HG03045 (cell line): ENCODE measurements around the gene ZNF699.
"Not testable (repeated sequence)": the region's sequence is repeated elsewhere in the genome, so short reads cannot be mapped to it uniquely, and the experiment has no call there.

Experiments
- ATAC-seq: cut with Tn5 transposase; IDR thresholded peaks from one replicate; pipeline ENCODE4 v1.9.1; 2021; ENCODE audit warnings: mild to moderate bottlenecking, moderate library complexity; ENCODE audit not compliant: unreplicated experiment

The ZNF699 gene

DNA sequence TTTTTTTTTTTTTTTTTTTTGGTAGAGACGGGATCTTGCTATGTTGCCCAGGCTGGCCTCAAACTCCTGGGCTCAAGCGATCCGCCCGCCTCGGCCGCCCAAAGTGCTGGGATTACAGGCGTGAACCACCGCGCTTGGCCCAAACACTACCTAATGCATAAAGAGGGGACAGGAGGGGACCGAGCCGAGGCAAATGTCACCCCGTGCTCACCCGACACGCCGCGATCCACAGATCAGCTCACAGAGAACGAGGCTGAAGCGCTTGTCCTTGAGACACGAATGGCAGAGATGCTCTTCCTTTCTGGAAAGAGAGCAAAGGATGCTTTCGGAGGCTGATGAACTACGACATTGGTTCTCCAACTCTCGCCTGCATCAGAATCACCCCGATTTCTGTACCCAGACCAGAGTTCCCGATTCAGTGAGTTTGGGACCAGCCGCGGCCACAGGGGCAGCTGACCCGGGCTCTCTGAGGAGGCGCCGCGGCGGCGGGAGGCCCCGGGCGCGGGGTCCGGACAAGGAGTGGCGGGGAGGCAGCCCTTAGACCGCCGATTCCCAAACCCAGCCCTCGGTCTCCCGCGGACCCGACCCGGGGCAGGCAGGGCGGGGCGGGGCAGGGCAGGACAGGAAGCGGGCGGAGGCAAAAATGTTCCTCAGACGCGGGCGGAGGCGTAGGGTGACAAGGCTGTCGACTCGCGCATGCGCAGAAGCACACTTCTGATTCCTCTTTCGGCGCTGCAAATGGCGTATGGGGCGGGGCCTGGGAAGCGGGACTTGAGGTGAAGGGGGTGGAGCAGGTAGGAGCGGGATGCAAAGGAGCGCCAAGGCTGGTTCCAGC lies at the start of gene ZNF699:
Gene ZNF699 (minus strand): TSS at position 700 of the 835 bp plus-strand sequence. CDS start 4,719 bp downstream, outside the sequence.
- ATAC-seq, result peak; percentile 85

DNA sequence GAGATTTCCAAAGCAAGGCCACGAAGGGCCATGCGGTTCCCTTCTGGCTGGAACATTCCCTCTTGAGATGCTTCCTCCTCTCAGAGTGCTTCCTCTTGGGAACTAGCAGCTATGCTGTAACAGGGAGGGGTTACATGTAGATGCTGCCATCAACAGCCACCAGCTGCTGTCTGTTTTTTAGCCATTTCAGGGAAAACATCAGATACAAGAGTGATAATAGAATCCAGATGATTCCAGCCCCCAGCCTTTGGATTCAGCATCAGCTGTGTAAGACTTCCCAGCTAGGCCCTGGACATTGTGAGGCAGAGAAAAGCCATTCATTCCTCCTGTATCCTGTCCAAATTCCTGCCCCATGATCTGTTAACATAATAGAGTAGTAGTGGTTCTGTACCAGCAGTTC lies 45.0 kb upstream of the ZNF699 start:
- ATAC-seq, result no peak

GRCh38 chr19:9353011-9353410 lies 43.4 kb upstream of the ZNF699 start:
- no peak for ATAC-seq

DNA sequence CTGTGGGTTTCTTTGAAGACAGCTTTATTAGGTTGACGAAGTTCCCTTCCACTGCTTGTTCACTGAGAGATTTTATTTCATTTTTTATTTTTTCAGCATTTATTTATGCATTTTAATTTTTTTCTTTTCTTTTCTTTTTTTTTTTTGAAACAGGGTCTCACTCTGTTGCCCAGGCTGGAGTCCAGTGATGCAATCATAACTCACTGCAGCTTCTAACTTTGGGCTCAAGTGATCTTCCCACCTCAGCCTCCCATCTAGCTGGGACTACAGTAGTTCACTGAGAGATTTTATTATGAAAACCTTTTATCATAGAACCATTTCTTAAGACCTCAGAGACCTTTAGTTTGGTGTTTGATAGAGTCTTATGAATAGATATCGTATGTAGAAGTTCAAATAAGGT lies 42.9 kb upstream of the ZNF699 start:
- ATAC-seq, result no peak

- no peak for ATAC-seq
These were observed 39.0 kb upstream of the ZNF699 start for GRCh38 chr19:9348671-9349070.

- ATAC-seq, result no peak
These were observed 38.6 kb upstream of the ZNF699 start for GRCh38 chr19:9348253-9348652.

DNA sequence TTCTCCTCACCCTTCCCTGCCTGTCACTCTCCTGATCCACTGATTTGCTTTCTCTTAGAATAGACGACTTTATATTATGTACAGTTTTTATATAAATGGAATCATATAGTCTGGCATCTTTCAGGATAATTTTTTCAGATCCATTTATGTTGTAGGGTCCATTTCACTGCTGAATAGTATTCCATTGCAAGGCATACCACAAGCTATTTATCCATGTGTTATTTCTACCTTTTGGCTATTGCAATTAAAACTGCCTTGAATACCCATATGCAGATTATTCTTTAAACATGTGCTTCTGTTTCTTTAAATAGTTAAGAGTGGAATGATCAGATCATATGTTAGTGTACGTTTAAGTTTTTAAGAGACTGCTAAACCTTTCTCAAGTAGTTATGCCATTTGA lies 35.4 kb upstream of the ZNF699 start:
- ATAC-seq, result no peak

GRCh38 chr19:9342610-9343304 lies 33.1 kb upstream of the ZNF699 start:
- no peak for ATAC-seq

- no peak for ATAC-seq
These were observed 20.4 kb upstream of the ZNF699 start for GRCh38 chr19:9329999-9330398.

DNA sequence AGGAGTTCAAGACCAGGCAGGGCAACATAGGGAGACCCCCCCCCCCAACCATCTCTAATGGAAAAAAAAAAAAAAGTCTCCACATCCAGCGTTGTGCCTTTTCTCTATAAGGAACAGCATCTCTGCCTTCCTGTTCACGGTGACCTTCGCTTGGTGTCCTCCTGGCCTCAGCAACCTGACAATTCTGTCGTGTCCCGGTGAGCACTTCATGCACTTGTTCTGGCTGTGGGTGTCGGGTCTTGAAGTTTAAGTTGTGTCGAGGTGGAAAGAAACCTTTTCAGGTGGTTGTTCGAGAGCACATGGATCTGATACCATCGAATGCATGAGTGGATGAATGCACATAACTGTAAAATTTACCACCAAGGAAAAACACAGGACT lies 14.9 kb upstream of the ZNF699 start:
- no peak for ATAC-seq

GRCh38 chr19:9323919-9324583 lies 14.4 kb upstream of the ZNF699 start, which contains the start of gene ZNF559:
ZNF559 (plus strand) TSS chr19:9324179; CDS start chr19:9338550, 14,371 bp downstream.
- peak; percentile 93 for ATAC-seq

GRCh38 chr19:9323557-9323918 lies 13.9 kb upstream of the ZNF699 start:
- ATAC-seq, result peak; percentile 30

DNA sequence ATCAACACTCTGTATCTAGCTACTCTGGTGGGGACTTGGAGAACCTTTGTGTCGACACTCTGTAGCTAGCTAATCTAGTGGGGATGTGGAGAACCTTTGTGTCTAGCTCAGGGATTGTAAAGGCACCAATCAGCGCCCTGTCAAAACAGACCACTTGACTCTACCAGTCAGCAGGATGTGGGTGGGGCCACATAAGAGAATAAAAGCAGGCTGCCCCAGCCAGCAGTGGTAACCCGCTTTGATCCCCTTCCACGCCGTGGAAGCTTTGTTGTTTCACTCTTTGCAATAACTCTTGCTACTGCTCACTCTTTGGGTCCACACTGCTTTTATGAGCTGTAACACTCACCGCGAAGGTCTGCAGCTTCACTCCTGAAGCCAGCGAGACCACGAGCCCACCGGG lies 12.6 kb upstream of the ZNF699 start:
- ATAC-seq, result not testable (repeated sequence)

DNA sequence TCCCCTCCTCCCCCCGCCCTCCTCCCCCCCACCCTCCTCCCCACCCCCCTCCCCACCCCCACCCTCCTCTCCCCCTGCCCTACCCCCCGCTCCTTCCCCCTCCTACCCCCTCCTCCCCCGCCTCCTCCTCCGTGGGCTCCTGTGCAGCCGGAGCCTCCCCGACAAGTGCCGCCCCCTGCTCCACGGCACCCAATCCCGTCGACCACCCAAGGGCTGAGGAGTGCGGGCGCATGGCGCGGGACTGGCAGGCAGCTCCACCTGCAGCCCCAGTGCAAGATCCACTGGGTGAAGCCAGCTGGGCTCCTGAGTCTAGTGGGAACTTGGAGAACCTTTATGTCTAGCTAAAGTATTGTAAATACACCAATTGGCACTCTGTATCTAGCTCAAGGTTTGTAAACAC lies 12.1 kb upstream of the ZNF699 start:
- ATAC-seq, result not testable (repeated sequence)

DNA sequence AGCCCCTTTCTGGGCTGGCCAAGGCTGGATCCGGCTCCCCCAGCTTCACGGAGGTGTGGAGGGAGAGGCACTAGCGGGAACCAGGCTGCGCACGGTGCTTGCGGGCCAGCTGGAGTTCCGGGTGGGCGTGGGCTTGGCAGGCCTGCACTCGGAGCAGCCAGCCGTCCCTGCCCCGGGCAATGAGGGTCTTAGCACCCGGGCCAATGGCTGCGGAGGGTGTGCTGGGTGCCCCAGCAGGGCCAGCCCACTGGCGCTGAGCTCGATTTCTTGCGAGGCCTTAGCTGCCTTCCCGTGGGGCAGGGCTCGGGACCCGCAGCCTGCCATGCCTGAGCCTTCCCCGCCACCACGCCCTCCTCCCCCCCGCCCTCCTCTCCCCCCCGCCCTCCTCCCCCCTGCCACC lies 11.7 kb upstream of the ZNF699 start:
- no peak for ATAC-seq

GRCh38 chr19:9313756-9314155 lies 4.1 kb upstream of the ZNF699 start:
- no peak for ATAC-seq

GRCh38 chr19:9309974-9310446 lies 372 bp upstream of the ZNF699 start:
- ATAC-seq, result peak; percentile 67

DNA sequence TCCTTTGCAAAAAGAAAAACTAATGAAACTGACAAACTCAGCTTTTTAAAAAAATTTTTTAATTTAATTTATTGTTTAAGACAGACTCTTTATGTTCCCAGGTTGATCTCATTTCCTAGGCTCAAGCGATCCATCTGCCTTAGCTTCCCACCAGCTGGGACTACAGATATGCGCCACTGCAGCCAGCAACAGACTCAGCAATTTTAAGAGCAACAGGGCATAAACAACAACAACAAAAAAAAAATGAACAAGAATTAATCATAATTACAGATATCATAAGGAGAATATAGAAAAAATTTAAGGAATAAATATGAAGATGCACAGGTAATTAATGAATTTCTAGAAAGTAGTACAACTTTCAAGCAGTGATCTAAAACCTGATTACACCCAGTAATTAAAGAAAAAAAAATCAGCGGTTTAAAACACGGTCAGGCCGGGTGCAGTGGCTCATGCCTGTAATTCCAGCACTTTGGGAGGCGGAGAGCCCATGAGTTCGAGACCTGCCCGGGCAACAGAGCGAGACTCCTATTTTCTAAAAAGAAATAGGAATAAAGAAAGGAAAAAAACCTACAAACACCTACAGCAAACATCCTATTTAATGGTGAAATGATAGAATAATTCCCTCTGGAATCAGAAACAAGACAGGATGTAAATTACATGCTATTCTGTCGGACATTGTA lies 1.4 kb downstream of the ZNF699 start:
- no peak for ATAC-seq

DNA sequence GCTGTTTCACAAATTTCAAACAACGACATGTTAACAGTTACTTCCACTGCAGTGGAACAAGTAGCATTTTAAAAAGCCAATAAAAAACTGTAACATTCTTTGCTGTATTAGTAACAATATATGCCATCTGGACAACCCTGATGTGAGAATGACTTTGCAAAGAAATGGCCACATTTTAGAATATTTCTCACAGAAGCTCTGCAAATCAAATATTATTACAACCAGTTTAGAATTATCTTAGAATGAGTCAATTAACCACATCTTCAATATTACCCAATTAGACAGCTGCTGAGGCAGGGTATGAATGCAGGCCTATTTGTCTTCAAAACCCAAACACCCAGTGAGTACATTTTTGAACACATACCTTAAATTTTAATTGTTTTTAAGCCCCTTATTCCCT lies 3.2 kb downstream of the ZNF699 start:
- ATAC-seq, result no peak

DNA sequence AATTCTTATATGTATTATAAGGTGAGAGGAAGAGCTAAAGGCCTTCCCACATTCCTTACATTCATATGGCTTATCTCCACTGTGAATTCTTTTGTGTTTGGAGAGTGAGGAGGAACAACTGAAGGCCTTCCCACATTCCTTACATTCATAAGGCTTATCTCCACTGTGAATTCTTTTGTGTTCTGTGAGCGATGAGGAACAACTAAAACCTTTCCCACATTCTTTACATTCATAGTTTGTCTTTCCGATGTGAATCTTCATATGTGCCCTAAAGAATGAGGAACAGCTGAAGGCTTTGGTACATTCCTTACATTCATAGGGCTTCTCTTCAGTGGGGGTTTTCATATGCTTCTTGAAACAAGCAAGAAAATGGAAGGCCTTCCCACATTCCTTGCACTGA lies 13.3 kb downstream of the ZNF699 start:
- ATAC-seq, result no peak

GRCh38 chr19:9295411-9295849 lies 14.2 kb downstream of the ZNF699 start:
- no peak for ATAC-seq
